Testis (tissue), 2 donors: Measurements from ENCODE around the gene DLG2.

Experiments
- POLR2A ChIP-seq: fragments of 450-650 bp; IDR thresholded peaks from one replicate; pipeline ENCODE4 v1.6.1; 2017; ENCODE audit warnings: antibody characterized with exemption, mild to moderate bottlenecking, moderate library complexity
- TF ChIP-seq, protein P1 (sequence below), 3 experiments: fragments of 450-650 bp in 2 of 3; fragments of 200-600 bp in 1 of 3; sonication (generic) in 1 of 3; IDR thresholded peaks; one replicate each; pipeline ENCODE4 v1.5.1; 2016 to 2019; ENCODE audit warnings: antibody characterized with exemption in 3 of 3, mild to moderate bottlenecking in 2 of 3, moderate library complexity in 1 of 3

DNA sequence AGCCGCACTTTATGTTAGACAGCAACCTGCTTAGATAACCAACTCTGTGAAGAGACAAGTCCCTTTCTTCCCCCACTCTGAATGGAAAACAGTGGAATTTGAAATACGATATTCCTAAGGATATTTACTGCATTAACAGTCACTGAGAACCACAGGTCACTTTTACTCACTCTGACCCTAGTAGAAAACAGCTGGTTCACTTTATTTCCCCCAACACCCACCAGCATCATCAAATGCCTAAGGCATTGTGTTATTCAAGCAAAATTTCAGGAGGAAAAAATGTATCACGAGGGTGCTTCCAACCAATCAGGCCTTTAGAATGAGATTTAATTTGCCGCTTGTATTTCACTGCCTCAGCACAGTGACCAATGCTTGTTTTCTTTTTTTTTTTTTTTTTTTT, 1206.9 kb downstream of the DLG2 start:
- no peak for TF ChIP-seq POLR2A
- TF ChIP-seq, protein P1, sequence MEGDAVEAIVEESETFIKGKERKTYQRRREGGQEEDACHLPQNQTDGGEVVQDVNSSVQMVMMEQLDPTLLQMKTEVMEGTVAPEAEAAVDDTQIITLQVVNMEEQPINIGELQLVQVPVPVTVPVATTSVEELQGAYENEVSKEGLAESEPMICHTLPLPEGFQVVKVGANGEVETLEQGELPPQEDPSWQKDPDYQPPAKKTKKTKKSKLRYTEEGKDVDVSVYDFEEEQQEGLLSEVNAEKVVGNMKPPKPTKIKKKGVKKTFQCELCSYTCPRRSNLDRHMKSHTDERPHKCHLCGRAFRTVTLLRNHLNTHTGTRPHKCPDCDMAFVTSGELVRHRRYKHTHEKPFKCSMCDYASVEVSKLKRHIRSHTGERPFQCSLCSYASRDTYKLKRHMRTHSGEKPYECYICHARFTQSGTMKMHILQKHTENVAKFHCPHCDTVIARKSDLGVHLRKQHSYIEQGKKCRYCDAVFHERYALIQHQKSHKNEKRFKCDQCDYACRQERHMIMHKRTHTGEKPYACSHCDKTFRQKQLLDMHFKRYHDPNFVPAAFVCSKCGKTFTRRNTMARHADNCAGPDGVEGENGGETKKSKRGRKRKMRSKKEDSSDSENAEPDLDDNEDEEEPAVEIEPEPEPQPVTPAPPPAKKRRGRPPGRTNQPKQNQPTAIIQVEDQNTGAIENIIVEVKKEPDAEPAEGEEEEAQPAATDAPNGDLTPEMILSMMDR (IDR thresholded peaks at IDR 0.05) = no peak
